MM.1S (cell line): Measurements from ENCODE around the gene CCDC150.
"Not testable (repeated sequence)": the region's sequence is repeated elsewhere in the genome, so short reads cannot be mapped to it uniquely, and the experiment has no call there.

Experiments used
- DNase-seq: peaks from one replicate; pipeline ENCODE4 v3.0.0-alpha.2; 2015
- H2AFZ ChIP-seq: fragments of 300-600 bp; sonication (generic); 2 replicates; pipeline ENCODE4 v1.6.0; 2016; ENCODE audit warnings: antibody characterized with exemption, low read length
- H3F3A ChIP-seq: fragments of 300-600 bp; sonication (generic); 2 replicates; pipeline ENCODE4 v1.6.1; 2016; ENCODE audit warnings: mild to moderate bottlenecking, antibody characterized with exemption, low read length, moderate library complexity, mixed read lengths; ENCODE audit not compliant: insufficient read depth
- H3K27ac ChIP-seq: fragments of 300-600 bp; sonication (generic); 2 replicates; pipeline ENCODE4 v1.5.1; 2016; ENCODE audit warnings: mild to moderate bottlenecking, low read length
- H3K27me3 ChIP-seq: fragments of 300-600 bp; sonication (generic); replicated peaks from 2 replicates; pipeline ENCODE4 v1.6.0; 2016; ENCODE audit warnings: low read length; ENCODE audit not compliant: insufficient read depth
- H3K36me3 ChIP-seq: fragments of 300-600 bp; sonication (generic); replicated peaks from 2 replicates; pipeline ENCODE4 v1.6.1; 2016; ENCODE audit warnings: mild to moderate bottlenecking, low read length, mixed read lengths; ENCODE audit not compliant: insufficient read depth
- H3K4me1 ChIP-seq: fragments of 300-600 bp; sonication (generic); 2 replicates; pipeline ENCODE4 v1.6.1; 2016; ENCODE audit warnings: low read length, mixed read lengths
- H3K4me2 ChIP-seq: fragments of 300-600 bp; sonication (generic); 2 replicates; pipeline ENCODE4 v1.6.0; 2016; ENCODE audit warnings: low read depth, low read length
- H3K4me3 ChIP-seq: fragments of 300-600 bp; sonication (generic); 2 replicates; pipeline ENCODE4 v1.5.1; 2016; ENCODE audit warnings: low read length, mixed read lengths
- H3K79me2 ChIP-seq: fragments of 300-600 bp; sonication (generic); 2 replicates; pipeline ENCODE4 v1.6.1; 2016; ENCODE audit warnings: mixed run types, low read length, mixed read lengths
- H3K9ac ChIP-seq: fragments of 300-600 bp; sonication (generic); 2 replicates; pipeline ENCODE4 v1.6.1; 2016; ENCODE audit warnings: low read length, mixed read lengths
- H3K9me2 ChIP-seq: fragments of 300-600 bp; sonication (generic); replicated peaks from 2 replicates; pipeline ENCODE4 v1.6.1; 2016; ENCODE audit warnings: mild to moderate bottlenecking, low read length, mixed read lengths; ENCODE audit not compliant: insufficient read depth
- H3K9me3 ChIP-seq: fragments of 300-600 bp; sonication (generic); replicated peaks from 2 replicates; pipeline ENCODE4 v1.6.1; 2016; ENCODE audit warnings: mild to moderate bottlenecking, low read length, mixed read lengths; ENCODE audit not compliant: insufficient read depth
- H4K20me1 ChIP-seq: fragments of 300-600 bp; sonication (generic); 2 replicates; pipeline ENCODE4 v1.6.1; 2016; ENCODE audit warnings: mild to moderate bottlenecking, low read length, moderate library complexity, mixed read lengths; ENCODE audit not compliant: insufficient read depth
- CTCF ChIP-seq: fragments of 300-600 bp; sonication (generic); IDR thresholded peaks from 2 replicates; pipeline ENCODE4 v1.5.1; 2016; ENCODE audit warnings: antibody characterized with exemption, low read length, mixed read lengths
- EZH2 ChIP-seq: fragments of 300-600 bp; sonication (generic); optimal IDR thresholded peaks from 2 replicates; pipeline ENCODE3; 2017; ENCODE audit warnings: low read depth, mild to moderate bottlenecking, antibody characterized with exemption, low read length, mixed read lengths
- EZH2phosphoT487 ChIP-seq: fragments of 300-600 bp; sonication (generic); IDR thresholded peaks from 2 replicates; pipeline ENCODE4 v1.6.1; 2018; ENCODE audit warnings: antibody characterized with exemption, low read length

Gene CCDC150

GRCh38 chr2:196685792-196686191 is 46.3 kb downstream of the CCDC150 start:
- Histone ChIP-seq H3K9me3 (no peaks in the 10 kb centered on the region), H3K4me2 (no peak overlapping the region), H3K27ac (no peak overlapping the region), H3K4me1 (no peaks in the 10 kb centered on the region), H3K4me3 (no peak overlapping the region), H3K79me2 (no peaks in the 10 kb centered on the region), H3F3A (no peaks in the 10 kb centered on the region), H3K9ac (no peak overlapping the region), H4K20me1 (no peaks in the 10 kb centered on the region), H2AFZ (no peak overlapping the region), H3K36me3 (no peaks in the 10 kb centered on the region), H3K9me2 (no peaks in the 10 kb centered on the region), H3K27me3 (no peaks in the 10 kb centered on the region)
- TF ChIP-seq CTCF (no peak), EZH2 (no peak), EZH2phosphoT487 (no peak)
- no peak for DNase-seq

- H3K4me3 ChIP-seq, H3K4me2 ChIP-seq, H3K79me2 ChIP-seq, H3K9ac ChIP-seq, H2AFZ ChIP-seq, H3K9me2 ChIP-seq, H3K36me3 ChIP-seq, H3K27ac ChIP-seq, H4K20me1 ChIP-seq, H3K4me1 ChIP-seq, H3K9me3 ChIP-seq, DNase-seq, H3F3A ChIP-seq, H3K27me3 ChIP-seq: not testable (repeated sequence)
Measured at GRCh38 chr2:196686737-196687136, 47.2 kb downstream of the CCDC150 start.

- H3K4me1 ChIP-seq, result no peaks in the 10 kb centered on the region
- H3K36me3 ChIP-seq, result no peaks in the 10 kb centered on the region
- no peak for DNase-seq
- H2AFZ ChIP-seq, result no peak overlapping the region
- H3K9me3 ChIP-seq, result no peaks in the 10 kb centered on the region
- H3K4me3 ChIP-seq, result no peak overlapping the region
- H3K27ac ChIP-seq, result no peak overlapping the region
- TF ChIP-seq CTCF (no peak), EZH2phosphoT487 (no peak)
- no peaks in the 10 kb centered on the region for H3K9me2 ChIP-seq
- H3F3A ChIP-seq, result no peaks in the 10 kb centered on the region
- H4K20me1 ChIP-seq, result no peaks in the 10 kb centered on the region
- H3K9ac ChIP-seq, result no peak overlapping the region
- no peaks in the 10 kb centered on the region for H3K27me3 ChIP-seq
- H3K4me2 ChIP-seq, result no peak overlapping the region
- no peaks in the 10 kb centered on the region for H3K79me2 ChIP-seq
Measured at GRCh38 chr2:196696423-196697079, 57.0 kb downstream of the CCDC150 start.

- no peaks in the 10 kb centered on the region for H3K9me3 ChIP-seq
- no peak for DNase-seq
- H3K4me3 ChIP-seq, result no peak overlapping the region
- H3K4me1 ChIP-seq, result no peaks in the 10 kb centered on the region
- no peaks in the 10 kb centered on the region for H3K79me2 ChIP-seq
- no peak overlapping the region for H3K9ac ChIP-seq
- H3K27ac ChIP-seq, result no peak overlapping the region
- TF ChIP-seq EZH2phosphoT487, result no peak
- no peak for TF ChIP-seq EZH2
- no peaks in the 10 kb centered on the region for H3K36me3 ChIP-seq
- no peaks in the 10 kb centered on the region for H3K27me3 ChIP-seq
- no peaks in the 10 kb centered on the region for H3F3A ChIP-seq
- no peaks in the 10 kb centered on the region for H4K20me1 ChIP-seq
- no peak overlapping the region for H3K4me2 ChIP-seq
- H2AFZ ChIP-seq, result no peak overlapping the region
- H3K9me2 ChIP-seq, result no peaks in the 10 kb centered on the region
Measured at GRCh38 chr2:196697825-196698224, 58.3 kb downstream of the CCDC150 start.
